Naive B cell (primary cell): ENCODE measurements around the gene SCN9A. TPM values are rescaled to one million over a fixed set of nuclear protein-coding genes. Genes with fewer than 3 reads are reported as not detected.
"Not testable (repeated sequence)": the region's sequence is repeated elsewhere in the genome, so short reads cannot be mapped to it uniquely, and the experiment has no call there.

Experiments used
- ATAC-seq, 2 donors: fragments of 150-1000 bp; cut with Tn5 transposase; 2 replicates each; pipeline ENCODE4 v1.10.0; 2021; ENCODE audit warnings: low read depth in 2 of 2, mild to moderate bottlenecking in 2 of 2, moderate library complexity in 2 of 2
- DNase-seq: peaks from one replicate; pipeline ENCODE4 v3.0.0; 2022
- H3K27ac Mint-ChIP-seq, 6 donors: one replicate each; pipeline ENCODE4 v1.8.0; 2020 to 2022; ENCODE audit warnings: mild to moderate bottlenecking in 6 of 6, mixed read lengths in 6 of 6, moderate library complexity in 5 of 6, inconsistent platforms in 2 of 6
- H3K27me3 Mint-ChIP-seq, 3 donors: one replicate each; pipeline ENCODE4 v1.8.0; 2021 to 2022; ENCODE audit warnings: mixed read lengths in 3 of 3, mild to moderate bottlenecking in 1 of 3
- H3K36me3 Mint-ChIP-seq, 2 donors: one replicate each; pipeline ENCODE4 v1.8.0; 2020 to 2022; ENCODE audit warnings: mixed read lengths in 2 of 2, inconsistent platforms in 1 of 2, mild to moderate bottlenecking in 1 of 2
- H3K4me1 Mint-ChIP-seq, 3 donors: one replicate each; pipeline ENCODE4 v1.8.0; 2020 to 2022; ENCODE audit warnings: mixed read lengths in 3 of 3, inconsistent platforms in 1 of 3, mild to moderate bottlenecking in 1 of 3, moderate library complexity in 1 of 3
- H3K4me3 Mint-ChIP-seq, 8 donors: one replicate each; pipeline ENCODE4 v1.8.0; 2020 to 2022; ENCODE audit warnings: mild to moderate bottlenecking in 8 of 8, mixed read lengths in 8 of 8, moderate library complexity in 8 of 8, inconsistent platforms in 2 of 8
- H3K9me3 Mint-ChIP-seq, 7 donors: one replicate each; pipeline ENCODE4 v1.8.0; 2020 to 2022; ENCODE audit warnings: mixed read lengths in 7 of 7, mild to moderate bottlenecking in 5 of 7, inconsistent platforms in 2 of 7, moderate library complexity in 1 of 7
- polyA plus RNA-seq, 6 donors: library from polyadenylated mRNA; unstranded; fragments of 300-500 nt; fragmentation: Illumina TruSeq; gene quantifications; one replicate each; pipeline ENCODE4 v1.2.3, GENCODE V29; 2021; ENCODE audit warnings: low read depth in 6 of 6

The SCN9A gene
- polyA plus RNA-seq, 6 donors from 2014 or later, result not detected

DNA sequence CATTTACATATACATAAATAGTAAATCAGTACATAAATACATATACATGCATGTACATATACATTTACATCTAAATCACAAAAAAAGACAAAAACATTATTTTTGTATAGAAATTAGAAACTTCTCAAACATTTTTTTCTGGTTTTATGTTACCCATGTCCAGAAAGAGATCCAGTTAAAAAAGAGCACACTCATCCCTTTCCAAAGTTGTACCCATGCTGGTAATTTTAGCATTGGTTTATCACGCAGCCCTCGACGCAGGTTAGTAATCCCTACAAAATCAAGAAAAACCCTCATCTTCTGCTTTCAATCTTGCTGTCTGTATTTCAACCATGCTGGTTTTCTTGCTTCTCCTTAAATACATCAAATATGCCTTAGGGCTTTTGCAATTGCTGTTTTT, 10.5 kb downstream of the SCN9A start:
- no peaks in the 10 kb centered on the region for H3K9me3 Mint-ChIP-seq
- H3K4me3 Mint-ChIP-seq, result no peak overlapping the region
- no peaks in the 10 kb centered on the region for H3K4me1 Mint-ChIP-seq
- DNase-seq (no peak), ATAC-seq (no peak)
- no peak overlapping the region for H3K27ac Mint-ChIP-seq
- H3K36me3 Mint-ChIP-seq, result no peaks in the 10 kb centered on the region
- no peaks in the 10 kb centered on the region for H3K27me3 Mint-ChIP-seq

DNA sequence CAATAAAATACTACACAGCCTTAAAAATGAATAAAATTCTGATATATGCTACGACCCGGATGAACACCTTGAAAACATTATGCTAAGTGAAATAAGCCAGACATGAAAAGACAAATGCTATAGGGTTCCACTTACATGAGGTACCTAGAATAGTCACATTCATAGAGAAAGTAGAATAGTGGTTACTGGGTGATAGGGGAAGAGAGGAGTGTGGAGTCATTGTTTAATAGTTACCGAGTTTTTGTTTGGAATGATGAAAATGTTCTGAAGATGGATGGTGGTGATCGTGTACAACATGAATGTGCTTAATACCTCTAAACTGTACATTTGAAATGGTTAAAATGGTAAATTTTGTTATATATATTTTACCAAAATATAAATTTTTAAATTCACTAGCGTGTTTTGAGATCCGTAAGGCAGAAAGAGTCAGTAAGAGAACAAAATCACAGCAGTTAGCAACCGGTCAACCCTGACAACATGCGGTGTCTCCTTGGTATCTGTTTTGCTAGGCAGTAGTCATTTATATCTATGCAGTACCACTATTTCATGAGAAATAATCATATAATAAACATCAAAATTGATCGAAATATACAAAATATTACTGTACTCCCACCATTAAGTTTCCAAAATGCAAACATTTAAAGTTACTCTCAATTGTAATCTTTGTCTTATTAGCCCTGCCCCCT, 11.1 kb downstream of the SCN9A start:
- H3K4me1 Mint-ChIP-seq, result no peaks in the 10 kb centered on the region
- ATAC-seq, result no peak

GRCh38 chr2:166361351-166362153, 14.2 kb downstream of the SCN9A start:
- H3K27me3 Mint-ChIP-seq, result no peaks in the 10 kb centered on the region
- no peaks in the 10 kb centered on the region for H3K4me1 Mint-ChIP-seq
- no peak for DNase-seq
- ATAC-seq, result no peak
- H3K9me3 Mint-ChIP-seq, result no peaks in the 10 kb centered on the region
- no peak overlapping the region for H3K27ac Mint-ChIP-seq
- H3K36me3 Mint-ChIP-seq, result no peaks in the 10 kb centered on the region
- no peak overlapping the region for H3K4me3 Mint-ChIP-seq

More for the DNA sequence above, 11.1 kb downstream of the SCN9A start:
- no peaks in the 10 kb centered on the region for H3K27me3 Mint-ChIP-seq
- no peak for DNase-seq
- H3K27ac Mint-ChIP-seq, result no peak overlapping the region
- H3K4me3 Mint-ChIP-seq, result no peak overlapping the region
- H3K36me3 Mint-ChIP-seq, result no peaks in the 10 kb centered on the region
- H3K9me3 Mint-ChIP-seq, result no peaks in the 10 kb centered on the region

DNA sequence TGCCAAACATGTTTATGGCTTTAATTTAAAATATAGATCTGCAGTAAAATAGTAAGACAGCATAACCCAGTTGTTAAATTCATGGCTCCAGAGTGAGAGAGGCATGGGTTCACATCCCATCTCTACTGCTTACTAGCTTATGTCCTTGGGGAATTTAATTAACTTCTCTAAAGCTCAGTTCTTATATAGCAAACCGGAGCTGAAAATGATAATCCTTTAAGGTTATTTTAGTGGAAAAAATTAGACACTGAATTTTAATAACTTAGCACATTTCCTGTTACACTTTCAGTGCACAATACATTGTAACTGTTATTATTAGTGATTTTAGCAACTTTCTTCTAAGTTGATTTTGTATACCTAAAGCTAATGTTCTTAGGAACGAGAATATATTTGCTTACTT, 14.8 kb downstream of the SCN9A start:
- Mint-ChIP-seq H3K4me1 (no peaks in the 10 kb centered on the region), H3K9me3 (no peaks in the 10 kb centered on the region), H3K27me3 (no peaks in the 10 kb centered on the region), H3K27ac (no peak overlapping the region), H3K4me3 (no peak overlapping the region), H3K36me3 (no peaks in the 10 kb centered on the region)
- DNase-seq (no peak), ATAC-seq (no peak)

GRCh38 chr2:166360426-166360825, 15.3 kb downstream of the SCN9A start:
- Mint-ChIP-seq H3K4me3 (no peak overlapping the region), H3K9me3 (no peaks in the 10 kb centered on the region), H3K36me3 (no peaks in the 10 kb centered on the region), H3K27ac (no peak overlapping the region), H3K27me3 (no peaks in the 10 kb centered on the region), H3K4me1 (no peaks in the 10 kb centered on the region)
- DNase-seq (no peak), ATAC-seq (no peak)

GRCh38 chr2:166357950-166358321, 17.8 kb downstream of the SCN9A start:
- H3K36me3 Mint-ChIP-seq, ATAC-seq, H3K4me3 Mint-ChIP-seq, H3K4me1 Mint-ChIP-seq, H3K27ac Mint-ChIP-seq, H3K9me3 Mint-ChIP-seq, DNase-seq, H3K27me3 Mint-ChIP-seq: not testable (repeated sequence)

- no peaks in the 10 kb centered on the region for H3K9me3 Mint-ChIP-seq
- H3K36me3 Mint-ChIP-seq, result no peaks in the 10 kb centered on the region
- no peak overlapping the region for H3K4me3 Mint-ChIP-seq
- no peaks in the 10 kb centered on the region for H3K4me1 Mint-ChIP-seq
- H3K27ac Mint-ChIP-seq, result no peak overlapping the region
- ATAC-seq (no peak), DNase-seq (no peak)
- H3K27me3 Mint-ChIP-seq, result no peaks in the 10 kb centered on the region
Measured at GRCh38 chr2:166357068-166357949, 18.4 kb downstream of the SCN9A start.

DNA sequence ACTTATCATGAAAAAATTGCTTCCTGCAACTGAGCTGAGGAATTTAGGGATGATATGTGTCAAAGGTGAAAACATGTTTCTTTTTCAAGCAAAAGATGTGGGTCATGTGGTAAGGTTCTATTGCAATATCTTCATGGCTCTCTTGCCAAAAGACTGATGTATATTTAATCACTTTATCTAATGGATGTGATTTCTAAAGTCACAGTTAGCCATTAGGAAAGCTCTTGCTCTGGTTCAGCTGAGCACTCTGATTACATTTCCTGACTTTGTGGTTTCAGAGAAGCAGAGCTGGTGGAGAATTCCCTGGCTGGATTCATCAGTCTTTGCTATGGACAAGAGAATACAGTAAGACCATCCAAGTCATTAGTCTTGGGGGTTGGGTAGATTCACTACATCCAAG, 24.4 kb downstream of the SCN9A start:
- no peak overlapping the region for H3K4me3 Mint-ChIP-seq
- no peaks in the 10 kb centered on the region for H3K27me3 Mint-ChIP-seq
- no peaks in the 10 kb centered on the region for H3K36me3 Mint-ChIP-seq
- ATAC-seq (no peak), DNase-seq (no peak)
- no peak overlapping the region for H3K27ac Mint-ChIP-seq
- H3K9me3 Mint-ChIP-seq, result peaks cover 0 to 4% (median 0%) of the 10 kb centered on the region in 7 donors
- no peaks in the 10 kb centered on the region for H3K4me1 Mint-ChIP-seq

GRCh38 chr2:166350525-166350924, 25.2 kb downstream of the SCN9A start:
- Mint-ChIP-seq H3K9me3 (peaks cover 0 to 4% (median 0%) of the 10 kb centered on the region in 7 donors), H3K27ac (no peak overlapping the region), H3K27me3 (no peaks in the 10 kb centered on the region), H3K4me1 (no peaks in the 10 kb centered on the region), H3K36me3 (no peaks in the 10 kb centered on the region), H3K4me3 (no peak overlapping the region)
- DNase-seq (no peak), ATAC-seq (no peak)

- H3K36me3 Mint-ChIP-seq, result no peaks in the 10 kb centered on the region
- peaks cover 0 to 4% (median 0%) of the 10 kb centered on the region in 3 donors for H3K4me1 Mint-ChIP-seq
- H3K9me3 Mint-ChIP-seq, result peaks cover 0 to 4% (median 0%) of the 10 kb centered on the region in 7 donors
- ATAC-seq, result no peak
- H3K27me3 Mint-ChIP-seq, result no peaks in the 10 kb centered on the region
- no peak for DNase-seq
- H3K27ac Mint-ChIP-seq, result no peak overlapping the region
- no peak overlapping the region for H3K4me3 Mint-ChIP-seq
Measured at GRCh38 chr2:166344286-166345113, 31.2 kb downstream of the SCN9A start.

GRCh38 chr2:166343467-166343866, 32.3 kb downstream of the SCN9A start:
- no peak for ATAC-seq
- no peak for DNase-seq
- Mint-ChIP-seq H3K4me1 (peaks cover 0 to 4% (median 0%) of the 10 kb centered on the region in 3 donors), H3K9me3 (no peaks in the 10 kb centered on the region), H3K27me3 (no peaks in the 10 kb centered on the region), H3K36me3 (no peaks in the 10 kb centered on the region), H3K4me3 (no peak overlapping the region), H3K27ac (no peak overlapping the region)

DNA sequence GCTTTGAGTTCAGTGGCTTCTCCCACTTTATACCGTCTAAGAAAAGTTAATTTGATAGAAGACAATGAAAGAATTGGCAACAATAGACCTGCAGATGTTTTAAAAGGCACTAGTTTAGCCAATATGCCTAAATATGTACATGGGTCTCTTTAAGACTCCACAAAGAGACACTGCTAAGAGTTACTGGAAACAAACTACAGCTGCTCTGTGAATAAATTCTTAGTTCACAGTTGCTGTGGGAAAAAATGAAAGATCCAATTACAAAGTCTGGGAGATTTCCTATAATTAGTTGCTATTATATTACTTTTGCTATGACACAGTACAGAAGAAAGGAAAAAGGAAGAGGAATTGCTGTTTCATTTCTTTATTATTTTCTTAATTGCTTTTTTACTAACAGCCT, 34.3 kb downstream of the SCN9A start:
- H3K4me3 Mint-ChIP-seq, result no peak overlapping the region
- DNase-seq, result no peak
- ATAC-seq, result no peak
- peaks cover 0 to 1% (median 0%) of the 10 kb centered on the region in 7 donors for H3K9me3 Mint-ChIP-seq
- H3K27me3 Mint-ChIP-seq, result no peaks in the 10 kb centered on the region
- H3K27ac Mint-ChIP-seq, result no peak overlapping the region
- peaks cover 0 to 4% (median 0%) of the 10 kb centered on the region in 3 donors for H3K4me1 Mint-ChIP-seq
- H3K36me3 Mint-ChIP-seq, result no peaks in the 10 kb centered on the region

GRCh38 chr2:166338831-166339339, 36.9 kb downstream of the SCN9A start:
- Mint-ChIP-seq H3K4me3 (no peak overlapping the region), H3K4me1 (peaks cover 0 to 4% (median 0%) of the 10 kb centered on the region in 3 donors), H3K27ac (no peak overlapping the region), H3K36me3 (no peaks in the 10 kb centered on the region), H3K9me3 (peaks cover 0 to 1% (median 0%) of the 10 kb centered on the region in 7 donors), H3K27me3 (no peaks in the 10 kb centered on the region)
- no peak for DNase-seq
- no peak for ATAC-seq
